Stimulated activated naive CD8-positive, alpha-beta T cell treated with anti-CD3 and anti-CD28 coated beads, Interleukin-15, Interleukin-2, amounts not matched to agents 100 U/mL and 50 U/mL, for 24 hours (primary cell): ENCODE results near the gene EIF4E3.
A peak's percentile ranks its signal among the peaks of the same experiment; 100 is the strongest.

Experiments used
- ATAC-seq: fragments of 150-1000 bp; cut with Tn5 transposase; one replicate; pipeline ENCODE4 v1.10.0; 2021
- DNase-seq: peaks from one replicate; pipeline ENCODE4 v3.0.0; 2021

The EIF4E3 gene

DNA sequence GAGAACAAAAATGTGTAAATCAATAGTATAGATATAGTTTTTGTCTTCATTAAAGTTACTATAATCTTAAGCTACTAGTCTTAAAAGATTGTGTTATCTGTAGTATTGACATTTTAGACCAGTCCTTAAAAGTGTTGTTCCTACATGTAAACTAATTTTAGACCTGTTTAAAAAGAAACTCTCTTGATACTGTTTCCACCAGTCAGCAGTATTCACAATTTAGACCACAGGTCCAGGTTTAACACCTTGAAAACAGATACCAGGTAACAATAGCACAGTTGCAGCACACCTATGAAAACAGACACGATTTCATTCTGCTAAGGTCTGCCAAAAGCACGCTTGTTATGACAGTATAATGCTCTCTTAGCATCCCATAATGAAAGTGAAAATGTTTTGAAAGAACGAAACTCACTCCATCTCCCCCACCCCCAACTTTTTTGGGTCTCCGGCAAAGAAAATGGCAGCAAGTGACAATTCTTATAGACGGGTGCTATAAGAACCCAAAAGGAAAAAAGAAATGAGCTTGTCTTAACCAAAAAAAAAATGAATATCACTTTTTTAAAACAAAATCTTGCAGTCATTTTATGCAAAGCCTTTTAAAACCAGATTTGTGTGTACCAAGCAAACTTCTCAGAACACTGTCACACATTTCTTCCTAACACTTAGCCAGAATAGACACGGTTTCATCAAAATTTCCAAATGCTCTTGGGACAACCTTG is 1.6 kb downstream of the EIF4E3 start:
- DNase-seq (peak; percentile 47), ATAC-seq (peak; percentile 45)

DNA sequence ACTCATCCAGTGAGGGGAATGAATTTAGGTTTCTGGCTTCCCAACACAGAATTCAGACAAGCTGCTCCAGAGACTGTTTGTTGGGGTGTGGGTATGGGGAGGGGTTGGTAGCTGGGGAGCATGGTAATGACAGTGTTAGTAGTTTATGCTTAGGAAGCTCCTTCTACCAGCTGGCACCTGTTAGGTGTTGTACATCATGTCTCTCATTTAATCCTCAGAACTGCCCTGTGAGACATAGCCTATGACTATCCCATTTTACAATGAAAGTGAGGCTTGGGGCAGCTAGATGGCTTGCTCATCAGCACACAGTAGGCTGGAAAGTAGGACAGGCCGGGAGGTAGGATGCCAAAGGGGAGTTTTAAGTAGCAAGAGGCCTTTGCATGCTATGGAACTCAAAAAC is 2.5 kb downstream of the EIF4E3 start:
- ATAC-seq (no peak), DNase-seq (no peak)

- peak; percentile 20 for ATAC-seq
- no peak for DNase-seq
Observed at GRCh38 chr3:71721651-71722157, 3.5 kb downstream of the EIF4E3 start.

GRCh38 chr3:71721002-71721401 is 4.2 kb downstream of the EIF4E3 start:
- no peak for ATAC-seq
- DNase-seq = no peak

DNA sequence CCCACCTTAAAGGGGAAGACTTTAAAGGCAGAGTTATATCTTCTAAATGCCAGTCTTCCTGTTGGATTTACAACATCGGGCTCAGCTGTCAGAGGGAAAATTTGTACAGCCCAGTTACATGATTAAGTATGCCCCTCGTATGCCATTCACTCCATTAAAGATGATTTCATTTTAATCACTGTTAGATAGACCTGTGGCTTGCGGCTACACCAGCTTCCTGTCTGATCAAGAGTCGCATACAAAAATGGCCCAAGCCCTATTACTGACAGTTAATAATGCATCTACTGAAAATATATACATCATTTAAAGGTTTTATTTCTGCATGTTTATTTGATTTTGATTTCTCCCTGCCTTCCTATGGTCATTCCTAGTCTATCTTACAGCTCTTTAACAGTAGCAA is 7.1 kb downstream of the EIF4E3 start:
- peak; percentile 30 for ATAC-seq
- no peak for DNase-seq

- ATAC-seq (no peak), DNase-seq (no peak)
Observed at GRCh38 chr3:71714595-71714994, 10.6 kb downstream of the EIF4E3 start.

- no peak for ATAC-seq
- no peak for DNase-seq
Observed at GRCh38 chr3:71713041-71713440, 12.2 kb downstream of the EIF4E3 start.

DNA sequence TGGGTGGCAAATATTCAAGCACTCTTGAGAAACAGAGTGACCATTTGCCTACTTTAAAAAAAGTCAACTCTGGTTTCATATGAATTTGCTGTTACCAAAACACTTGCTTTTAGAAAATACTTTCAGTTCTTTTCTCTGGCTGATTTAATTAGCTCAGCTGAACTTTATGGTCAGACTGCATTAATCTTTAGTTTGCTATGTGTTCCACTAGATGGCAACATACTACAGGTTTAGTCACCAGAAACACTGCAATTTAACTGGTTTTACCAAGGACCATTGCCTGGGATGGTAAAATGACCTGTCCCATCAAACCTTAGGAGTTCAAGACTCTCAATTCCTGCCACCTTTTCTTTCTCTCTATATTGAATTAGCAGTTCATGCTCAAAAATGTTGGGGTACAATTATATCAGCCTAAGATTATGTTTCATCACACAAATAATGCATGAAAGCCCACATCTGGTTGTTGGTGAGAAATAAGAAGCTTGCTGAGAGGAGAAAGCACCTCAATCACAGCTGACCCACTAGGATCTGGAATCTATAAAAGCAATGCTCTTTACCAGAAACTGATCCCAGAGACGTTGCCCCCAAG is 14.2 kb downstream of the EIF4E3 start:
- DNase-seq = no peak
- peak; percentile 60 for ATAC-seq

DNA sequence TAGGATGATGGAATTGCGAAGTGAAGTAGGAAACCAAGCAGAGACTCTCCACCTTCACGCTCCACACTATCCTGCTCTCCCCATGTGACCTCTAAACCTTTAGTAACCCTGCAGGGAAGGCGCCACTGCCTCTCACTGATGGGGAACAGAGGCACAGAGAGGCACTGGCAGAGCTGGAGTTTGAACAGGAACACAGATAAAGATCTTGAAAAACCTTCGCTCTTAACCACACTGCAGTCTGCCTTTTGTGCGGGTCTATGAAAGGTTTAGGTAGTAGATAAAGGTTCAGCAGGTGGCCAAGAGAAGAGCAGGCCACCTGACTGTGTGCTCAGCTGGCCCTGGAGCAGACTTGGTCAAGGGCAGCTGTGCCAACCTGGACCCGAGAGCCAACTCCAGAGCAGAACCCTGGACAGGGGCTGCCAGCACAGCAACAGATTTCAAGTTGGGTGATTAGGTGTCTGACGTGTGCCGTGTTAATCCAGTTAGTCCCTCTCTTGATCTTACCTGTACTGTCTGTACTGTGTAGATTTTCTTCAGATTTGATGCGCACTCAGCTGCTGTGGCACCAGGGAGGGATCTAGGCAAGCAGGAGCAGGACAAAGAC is 15.2 kb downstream of the EIF4E3 start:
- no peak for DNase-seq
- no peak for ATAC-seq

DNA sequence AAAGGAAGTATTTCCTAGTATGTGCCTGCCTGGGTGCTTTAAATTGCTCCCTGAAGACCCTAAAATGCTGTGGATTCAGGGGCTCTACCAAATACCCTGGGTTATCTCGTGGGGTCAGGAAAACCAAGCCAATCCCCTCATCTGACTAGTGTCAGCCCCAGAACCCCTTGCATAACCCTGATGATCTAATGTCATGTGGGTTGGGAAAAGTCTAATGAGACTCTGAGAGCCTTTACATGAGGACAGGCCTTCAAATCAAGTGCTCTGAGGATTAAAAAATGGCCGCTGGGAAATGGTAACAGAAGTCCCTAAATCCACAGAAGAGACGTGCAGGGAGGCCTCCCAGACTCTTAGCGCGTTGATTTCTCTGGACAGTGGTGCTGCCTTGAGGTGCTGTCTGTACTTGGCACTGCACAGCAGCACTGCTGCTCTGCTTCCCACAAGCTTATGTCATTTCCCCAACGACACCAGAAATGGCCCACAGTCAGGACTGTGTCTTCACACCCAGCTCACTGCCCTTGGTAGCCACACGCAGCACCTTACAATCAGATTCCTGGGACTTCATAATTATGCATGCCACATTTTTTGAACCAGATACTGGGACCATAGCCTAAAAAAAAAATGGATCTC is 16.6 kb downstream of the EIF4E3 start:
- DNase-seq = no peak
- no peak for ATAC-seq

- ATAC-seq = no peak
- DNase-seq = no peak
Observed at GRCh38 chr3:71707595-71707994, 17.6 kb downstream of the EIF4E3 start.

GRCh38 chr3:71705681-71706080 is 19.5 kb downstream of the EIF4E3 start:
- ATAC-seq (no peak), DNase-seq (no peak)

DNA sequence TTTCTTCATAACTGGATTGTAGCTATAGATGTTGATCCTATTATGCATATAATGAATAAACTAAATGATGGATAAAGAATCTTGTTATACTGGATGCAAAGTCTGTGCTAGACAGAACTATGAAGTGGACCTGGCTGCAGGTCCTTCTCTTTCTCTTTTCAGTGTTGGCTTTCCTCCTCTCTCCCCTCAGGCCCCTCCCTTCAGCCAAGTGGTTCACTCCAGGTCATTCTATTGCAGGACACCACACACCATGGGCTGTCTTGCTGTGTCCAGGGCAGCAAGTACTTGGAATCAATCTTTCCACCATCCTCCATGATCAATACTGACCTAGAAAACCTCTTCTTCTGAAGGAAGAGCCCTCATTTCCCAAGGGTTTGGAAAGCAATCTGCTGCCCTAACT is 20.3 kb downstream of the EIF4E3 start:
- no peak for ATAC-seq

DNA sequence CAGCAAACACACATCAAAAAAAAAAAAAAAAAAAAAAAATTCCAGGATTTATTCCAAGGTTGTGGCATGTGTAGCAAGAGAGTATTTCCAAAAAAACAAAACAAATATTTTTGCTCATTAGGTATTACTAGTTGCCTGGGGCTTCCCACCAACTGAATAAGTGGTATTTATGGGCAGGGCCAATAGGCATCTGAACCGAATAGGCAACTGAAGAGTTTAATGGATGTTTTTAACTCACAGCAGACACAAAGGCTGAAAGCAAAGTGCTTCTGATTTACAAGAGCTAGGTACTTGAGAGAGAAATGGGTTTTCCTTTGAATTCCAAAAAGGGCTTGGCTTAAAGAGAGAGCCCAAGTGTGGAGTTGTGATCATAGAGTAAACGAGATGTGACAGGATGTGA is 21.4 kb downstream of the EIF4E3 start:
- no peak for ATAC-seq

More for the DNA sequence above, 20.3 kb downstream of the EIF4E3 start:
- no peak for DNase-seq

GRCh38 chr3:71702131-71703024 is 22.8 kb downstream of the EIF4E3 start:
- DNase-seq (no peak), ATAC-seq (peak; percentile 87)

More for the DNA sequence above, 21.4 kb downstream of the EIF4E3 start:
- DNase-seq = no peak

DNA sequence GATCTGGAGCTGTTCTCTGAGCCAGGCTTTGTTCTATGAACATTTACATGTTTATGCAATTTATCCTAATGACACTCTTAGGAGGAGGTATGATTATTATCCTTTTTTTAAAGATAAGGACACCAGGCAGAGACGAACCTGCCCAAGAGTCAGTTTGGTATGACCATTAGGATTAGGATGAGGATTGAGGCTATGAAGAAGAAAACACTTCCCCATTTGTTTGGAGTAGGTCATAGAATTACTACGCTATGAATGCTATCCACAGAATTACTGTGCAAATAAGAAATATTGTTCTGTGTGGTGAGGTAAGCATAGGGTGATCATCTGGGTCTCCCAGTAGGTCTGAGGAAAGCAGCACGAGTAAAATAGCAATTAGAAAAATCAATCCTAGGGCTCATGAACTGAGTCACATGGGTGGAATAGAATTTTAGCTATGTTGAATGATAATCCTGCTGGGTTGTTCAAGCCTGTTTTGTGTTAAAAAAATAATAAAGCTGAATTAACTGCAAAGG is 23.9 kb downstream of the EIF4E3 start:
- ATAC-seq (no peak), DNase-seq (no peak)

- DNase-seq (no peak), ATAC-seq (no peak)
Observed at GRCh38 chr3:71695000-71695482, 30.2 kb downstream of the EIF4E3 start.

DNA sequence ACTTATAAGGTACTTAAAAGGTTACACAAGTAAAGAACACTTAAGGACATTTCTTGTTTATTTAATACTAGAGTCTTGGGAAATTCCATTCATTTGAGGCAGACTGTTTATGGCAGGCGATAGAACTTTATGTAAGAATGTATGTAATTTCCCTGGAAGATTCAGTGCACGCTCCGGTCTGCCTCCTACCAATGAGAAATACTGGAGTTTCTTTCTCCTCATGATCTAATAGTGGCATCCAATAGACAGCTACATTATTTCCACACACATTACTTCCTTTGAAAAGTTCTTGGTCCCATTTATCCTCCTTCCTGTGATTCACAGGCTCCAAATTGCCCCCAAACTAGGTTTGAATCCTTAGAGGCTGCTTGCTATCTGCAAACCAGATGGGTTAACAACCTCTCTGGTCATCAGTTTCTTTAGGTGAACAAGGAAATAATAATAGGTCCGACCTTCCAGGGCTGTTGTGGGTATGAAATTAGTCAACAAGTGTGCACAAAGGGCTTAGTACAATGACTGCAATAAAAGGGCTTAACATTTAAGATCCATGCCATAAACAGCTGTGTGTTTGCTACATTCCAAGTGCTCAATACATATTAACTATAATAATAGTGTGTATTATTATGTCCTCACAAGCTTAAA is 30.7 kb downstream of the EIF4E3 start:
- ATAC-seq (no peak), DNase-seq (no peak)

GRCh38 chr3:71693641-71694040 is 31.6 kb downstream of the EIF4E3 start:
- no peak for ATAC-seq
- no peak for DNase-seq

DNA sequence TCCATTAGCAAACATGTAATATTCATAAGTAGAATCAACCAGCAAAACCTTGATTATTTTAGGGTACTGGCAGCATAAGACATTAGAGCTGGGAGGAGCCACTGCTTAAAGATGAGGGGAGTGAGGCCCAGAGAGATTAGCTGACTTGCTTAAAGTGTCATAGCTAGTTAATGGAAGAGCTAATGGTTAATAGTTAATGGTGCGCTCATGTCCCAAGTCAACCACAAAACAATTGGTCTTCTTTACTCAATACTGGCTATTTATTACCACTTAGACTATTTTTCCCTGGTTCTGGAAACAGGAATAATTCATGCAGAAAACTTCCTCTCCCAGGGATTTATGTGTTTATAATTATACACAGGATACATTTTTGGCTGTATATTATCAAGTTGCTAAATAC is 33.1 kb downstream of the EIF4E3 start:
- ATAC-seq (no peak), DNase-seq (no peak)

DNA sequence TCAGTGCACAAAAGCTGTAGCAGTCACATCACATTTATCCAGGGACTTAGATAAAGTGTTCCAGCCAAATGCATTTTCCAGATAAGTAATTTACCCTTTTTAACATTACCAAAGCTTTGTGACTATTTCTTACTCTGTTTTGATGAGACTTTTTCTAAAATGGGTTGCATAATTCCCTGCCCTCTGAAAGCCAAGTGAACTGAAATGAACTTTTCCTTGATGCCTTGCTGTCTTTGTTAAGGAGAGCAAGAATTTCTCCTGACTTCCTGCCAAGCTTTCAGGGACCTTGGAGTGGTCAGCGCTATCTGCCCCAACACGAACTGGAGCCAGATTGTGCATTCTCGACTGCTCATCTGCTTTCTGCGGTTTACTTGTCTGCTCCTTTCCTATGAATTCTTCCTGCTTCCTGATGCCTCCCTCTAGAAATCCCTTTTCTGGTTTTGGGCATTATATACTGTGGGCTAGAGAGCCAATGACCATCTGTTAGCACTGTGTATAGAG is 34.8 kb downstream of the EIF4E3 start:
- no peak for DNase-seq
- no peak for ATAC-seq
